Tibial nerve (tissue), 3 donors: Measurements from ENCODE around the gene C17orf78.

ENCODE experiments used
- CTCF ChIP-seq, 5 experiments: fragments of 200-600 bp in 3 of 5; fragments of 450-650 bp in 2 of 5; sonication (generic) in 3 of 5; IDR thresholded peaks; one replicate each; pipeline ENCODE4 v1.5.1; 2016 to 2019; ENCODE audit warnings: antibody characterized with exemption in 5 of 5, mild to moderate bottlenecking in 3 of 5, moderate library complexity in 2 of 5
- POLR2A ChIP-seq, 2 donors: fragments of 450-650 bp; IDR thresholded peaks; one replicate each; pipeline ENCODE4 v1.6.1; 2017; ENCODE audit warnings: antibody characterized with exemption in 2 of 2, mild to moderate bottlenecking in 2 of 2, moderate library complexity in 2 of 2

- no peak for TF ChIP-seq CTCF (IDR thresholded peaks at IDR 0.05)
- TF ChIP-seq POLR2A (IDR thresholded peaks at IDR 0.05) = no peak
Measured at GRCh38 chr17:37359682-37360188, 16.1 kb upstream of the C17orf78 start.
